IMR-90 (cell line): Measurements from ENCODE around the gene GSG1L.

ENCODE experiments used
- BHLHE40 ChIP-seq: fragments of 150-350 bp; IDR thresholded peaks from 2 replicates; pipeline ENCODE4 v1.6.1; 2016; ENCODE audit warnings: mild to moderate bottlenecking, low read depth, low read length
- CEBPB ChIP-seq: IDR thresholded peaks from 2 replicates; pipeline ENCODE4 v1.6.1; 2012; ENCODE audit warnings: low read depth, low read length, improper control_type of control experiment
- FOS ChIP-seq: fragments of 150-350 bp; IDR thresholded peaks from 2 replicates; pipeline ENCODE4 v1.6.1; 2016; ENCODE audit warnings: low read depth, low read length
- MAZ ChIP-seq: IDR thresholded peaks from 2 replicates; pipeline ENCODE4 v1.6.1; 2012; ENCODE audit warnings: low read depth, mild to moderate bottlenecking, low read length, improper control_type of control experiment, moderate library complexity, borderline replicate concordance
- MXI1 ChIP-seq: IDR thresholded peaks from 2 replicates; pipeline ENCODE4 v1.6.1; 2012; ENCODE audit warnings: low read depth, mild to moderate bottlenecking, low read length, moderate library complexity, borderline replicate concordance
- POLR2A ChIP-seq: IDR thresholded peaks from 2 replicates; pipeline ENCODE4 v1.6.1; 2012; ENCODE audit warnings: mild to moderate bottlenecking, low read depth, low read length
- RAD21 ChIP-seq: IDR thresholded peaks from 2 replicates; pipeline ENCODE4 v1.6.1; 2012; ENCODE audit warnings: low read length, improper control_type of control experiment
- RCOR1 ChIP-seq: IDR thresholded peaks from 2 replicates; pipeline ENCODE4 v1.6.1; 2012; ENCODE audit warnings: mild to moderate bottlenecking, low read length, improper control_type of control experiment; ENCODE audit not compliant: insufficient replicate concordance
- RFX5 ChIP-seq: IDR thresholded peaks from 2 replicates; pipeline ENCODE4 v1.8.0; 2012; ENCODE audit warnings: low read depth, mild to moderate bottlenecking, low read length, moderate library complexity
- SMC3 ChIP-seq: fragments of 150-350 bp; IDR thresholded peaks from 2 replicates; pipeline ENCODE4 v1.6.1; 2016; ENCODE audit warnings: low read depth, mild to moderate bottlenecking, antibody characterized with exemption, low read length, moderate library complexity
- TF ChIP-seq, protein P1 (sequence below): conservative IDR thresholded peaks from 2 replicates; pipeline ENCODE4 v1.5.1; 2012; ENCODE audit warnings: mild to moderate bottlenecking, low read depth, low read length, improper control_type of control experiment
- TF ChIP-seq, protein P2 (sequence below): fragments of 150-350 bp; IDR thresholded peaks from 2 replicates; pipeline ENCODE4 v1.6.1; 2017; ENCODE audit warnings: mild to moderate bottlenecking, antibody characterized with exemption, low read length, low read depth

DNA sequence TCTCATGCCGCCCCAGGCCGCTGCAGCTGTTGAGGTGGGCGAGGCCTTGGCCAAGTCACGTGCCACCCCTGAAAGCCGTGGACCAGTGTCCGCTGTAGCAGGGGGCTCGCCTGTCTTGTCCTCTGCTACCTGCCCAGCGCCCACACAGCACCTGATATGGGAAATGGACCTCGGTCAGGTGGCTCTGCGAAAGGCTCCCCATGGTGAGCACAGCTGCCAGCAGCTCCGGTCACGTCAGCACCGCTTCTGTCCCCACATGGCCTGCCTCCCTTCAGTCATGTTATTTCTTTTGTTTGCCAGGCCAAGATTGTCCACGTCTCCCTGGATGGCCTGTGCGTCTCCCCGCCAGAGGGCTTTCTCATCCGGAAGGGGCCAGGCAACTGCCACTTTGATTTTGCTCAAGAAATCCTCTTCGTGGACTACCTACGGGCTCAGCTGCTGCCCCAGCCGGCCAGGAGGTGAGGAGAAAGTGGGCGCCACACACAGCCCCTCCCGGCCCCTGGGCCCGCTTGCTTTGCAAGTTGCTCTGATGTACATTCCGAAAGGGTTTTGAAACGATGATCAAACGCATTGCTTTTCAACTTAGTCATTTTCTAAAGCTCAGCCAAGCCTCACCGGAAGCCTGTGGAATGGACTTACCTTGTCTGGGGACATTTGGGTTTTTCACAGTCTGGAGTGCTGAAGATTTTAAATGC is 293.8 kb downstream of the GSG1L start:
- TF ChIP-seq, protein P1, sequence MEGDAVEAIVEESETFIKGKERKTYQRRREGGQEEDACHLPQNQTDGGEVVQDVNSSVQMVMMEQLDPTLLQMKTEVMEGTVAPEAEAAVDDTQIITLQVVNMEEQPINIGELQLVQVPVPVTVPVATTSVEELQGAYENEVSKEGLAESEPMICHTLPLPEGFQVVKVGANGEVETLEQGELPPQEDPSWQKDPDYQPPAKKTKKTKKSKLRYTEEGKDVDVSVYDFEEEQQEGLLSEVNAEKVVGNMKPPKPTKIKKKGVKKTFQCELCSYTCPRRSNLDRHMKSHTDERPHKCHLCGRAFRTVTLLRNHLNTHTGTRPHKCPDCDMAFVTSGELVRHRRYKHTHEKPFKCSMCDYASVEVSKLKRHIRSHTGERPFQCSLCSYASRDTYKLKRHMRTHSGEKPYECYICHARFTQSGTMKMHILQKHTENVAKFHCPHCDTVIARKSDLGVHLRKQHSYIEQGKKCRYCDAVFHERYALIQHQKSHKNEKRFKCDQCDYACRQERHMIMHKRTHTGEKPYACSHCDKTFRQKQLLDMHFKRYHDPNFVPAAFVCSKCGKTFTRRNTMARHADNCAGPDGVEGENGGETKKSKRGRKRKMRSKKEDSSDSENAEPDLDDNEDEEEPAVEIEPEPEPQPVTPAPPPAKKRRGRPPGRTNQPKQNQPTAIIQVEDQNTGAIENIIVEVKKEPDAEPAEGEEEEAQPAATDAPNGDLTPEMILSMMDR: no peak
- TF ChIP-seq BHLHE40: no peak
- TF ChIP-seq POLR2A: no peak
- TF ChIP-seq RFX5: no peak
- no peak for TF ChIP-seq CEBPB
- TF ChIP-seq MAZ: no peak
- TF ChIP-seq MXI1: no peak
- TF ChIP-seq SMC3: no peak
- TF ChIP-seq, protein P2, sequence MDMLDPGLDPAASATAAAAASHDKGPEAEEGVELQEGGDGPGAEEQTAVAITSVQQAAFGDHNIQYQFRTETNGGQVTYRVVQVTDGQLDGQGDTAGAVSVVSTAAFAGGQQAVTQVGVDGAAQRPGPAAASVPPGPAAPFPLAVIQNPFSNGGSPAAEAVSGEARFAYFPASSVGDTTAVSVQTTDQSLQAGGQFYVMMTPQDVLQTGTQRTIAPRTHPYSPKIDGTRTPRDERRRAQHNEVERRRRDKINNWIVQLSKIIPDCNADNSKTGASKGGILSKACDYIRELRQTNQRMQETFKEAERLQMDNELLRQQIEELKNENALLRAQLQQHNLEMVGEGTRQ: no peak
- no peak for TF ChIP-seq RCOR1
- no peak for TF ChIP-seq RAD21
- TF ChIP-seq FOS: no peak
